DMS 273 (cell line): ENCODE measurements around the gene STEAP1B.
A peak's percentile ranks its signal among the peaks of the same experiment; 100 is the strongest.
"Not testable (repeated sequence)": the region's sequence is repeated elsewhere in the genome, so short reads cannot be mapped to it uniquely, and the experiment has no call there.

Source experiments
- DNase-seq: peaks from one replicate; lab custom pipeline; 2025; ENCODE audit not compliant: unreplicated experiment; lab: John Stamatoyannopoulos, UW

STEAP1B gene

DNA sequence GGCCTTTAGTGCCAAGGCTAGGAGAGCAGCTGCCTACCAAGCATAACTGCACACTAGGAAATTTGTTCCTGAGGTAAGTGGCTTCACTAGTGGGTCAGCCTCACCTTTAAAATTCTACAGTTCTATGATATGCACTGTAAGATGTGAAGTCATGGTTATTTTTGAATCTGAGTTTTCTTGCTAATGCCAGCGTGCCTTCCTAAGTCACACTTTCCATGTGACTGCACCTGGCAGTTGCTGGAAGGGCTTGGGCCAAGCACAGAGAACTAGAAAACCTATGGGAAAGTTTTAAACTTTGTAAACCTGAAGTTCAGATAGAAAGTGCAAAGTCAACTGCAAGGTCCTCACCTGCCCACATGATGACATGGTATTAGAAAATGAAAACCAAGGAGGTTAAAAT, 42.5 kb downstream of the STEAP1B start:
- no peak for DNase-seq

GRCh38 chr7:22454446-22454845, 45.5 kb downstream of the STEAP1B start:
- DNase-seq = no peak

GRCh38 chr7:22452960-22453558, 46.9 kb downstream of the STEAP1B start:
- no peak for DNase-seq

GRCh38 chr7:22452142-22452959, 47.6 kb downstream of the STEAP1B start:
- DNase-seq = peak; percentile 31

- not testable (repeated sequence) for DNase-seq
Measured at GRCh38 chr7:22450013-22450412, 50.0 kb downstream of the STEAP1B start.

DNA sequence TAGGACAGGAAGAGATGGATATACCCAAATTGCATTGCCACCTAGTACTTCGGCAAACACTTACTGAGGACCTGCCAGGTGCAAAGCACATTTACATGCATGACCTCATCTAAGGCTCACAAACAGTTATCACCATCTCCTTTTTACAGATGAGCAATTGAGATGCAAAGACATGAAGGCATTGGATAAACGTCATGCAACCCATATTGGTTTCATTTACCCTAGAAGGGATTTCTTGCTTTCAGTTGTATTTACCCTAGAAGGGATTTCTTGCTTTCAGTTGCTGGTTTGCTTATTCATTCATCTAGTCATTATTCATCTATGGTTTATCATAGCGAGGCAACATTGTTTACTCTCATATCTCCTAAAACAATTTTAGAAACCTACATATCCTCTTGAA, 52.2 kb downstream of the STEAP1B start:
- DNase-seq = no peak

GRCh38 chr7:22447008-22447407, 53.0 kb downstream of the STEAP1B start:
- DNase-seq = no peak

GRCh38 chr7:22445853-22446252, 54.1 kb downstream of the STEAP1B start:
- DNase-seq = no peak

DNA sequence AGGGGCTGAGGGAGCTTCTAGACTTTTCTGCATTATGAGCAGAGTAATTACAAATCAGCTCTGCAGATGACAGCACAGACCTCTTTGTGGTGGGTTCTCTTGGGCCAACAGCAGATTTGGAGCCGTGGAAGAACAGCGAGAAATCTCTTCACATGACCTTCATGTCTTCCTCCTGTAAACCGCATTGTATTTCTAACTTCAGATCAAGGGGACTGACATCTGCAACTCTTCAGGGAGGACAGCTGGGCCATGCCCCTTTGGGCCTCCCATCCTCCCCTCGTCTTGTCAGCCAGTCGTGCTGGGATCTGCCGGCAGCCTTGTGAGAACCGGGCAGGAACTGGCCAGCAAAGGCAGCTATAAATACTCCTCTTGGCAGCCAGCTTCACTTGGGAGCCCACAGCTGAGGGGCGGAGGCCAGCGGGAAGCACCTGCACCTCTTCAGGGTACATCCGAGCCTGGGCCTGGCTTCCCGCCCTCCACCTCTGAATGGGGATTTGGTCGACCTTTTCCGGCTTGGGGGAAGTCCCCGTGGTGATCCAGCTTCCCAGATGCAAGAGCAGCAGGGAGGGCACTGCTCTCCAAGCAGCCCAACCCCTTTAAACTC, 54.7 kb downstream of the STEAP1B start:
- peak; percentile 75 for DNase-seq

- peak; percentile 30 for DNase-seq
Measured at GRCh38 chr7:22444181-22444971, 55.6 kb downstream of the STEAP1B start.

GRCh38 chr7:22443370-22444180, 56.4 kb downstream of the STEAP1B start:
- no peak for DNase-seq

DNA sequence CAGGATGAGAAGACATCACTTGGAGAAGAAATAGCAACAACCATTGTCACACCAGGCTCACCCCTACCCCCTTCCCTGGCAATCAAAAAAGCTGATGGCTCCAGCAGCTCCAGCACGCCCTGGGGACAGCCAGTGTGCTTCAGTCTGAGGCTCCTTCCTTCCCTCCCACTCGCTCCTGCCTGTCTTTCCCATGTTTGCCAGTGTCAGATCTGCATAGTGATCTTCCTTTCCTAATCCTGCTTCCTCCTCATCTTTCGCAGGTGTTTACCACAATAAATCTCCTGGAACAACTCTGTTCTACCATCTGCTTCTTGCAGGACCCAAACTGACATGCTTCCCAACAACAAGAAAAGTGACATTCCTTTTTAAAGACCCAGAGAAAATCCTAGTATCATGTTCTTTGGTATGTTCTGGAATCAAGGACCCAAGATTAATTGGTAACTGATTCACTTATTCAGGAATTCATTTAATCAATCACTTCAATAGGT, 57.1 kb downstream of the STEAP1B start:
- DNase-seq = no peak

DNA sequence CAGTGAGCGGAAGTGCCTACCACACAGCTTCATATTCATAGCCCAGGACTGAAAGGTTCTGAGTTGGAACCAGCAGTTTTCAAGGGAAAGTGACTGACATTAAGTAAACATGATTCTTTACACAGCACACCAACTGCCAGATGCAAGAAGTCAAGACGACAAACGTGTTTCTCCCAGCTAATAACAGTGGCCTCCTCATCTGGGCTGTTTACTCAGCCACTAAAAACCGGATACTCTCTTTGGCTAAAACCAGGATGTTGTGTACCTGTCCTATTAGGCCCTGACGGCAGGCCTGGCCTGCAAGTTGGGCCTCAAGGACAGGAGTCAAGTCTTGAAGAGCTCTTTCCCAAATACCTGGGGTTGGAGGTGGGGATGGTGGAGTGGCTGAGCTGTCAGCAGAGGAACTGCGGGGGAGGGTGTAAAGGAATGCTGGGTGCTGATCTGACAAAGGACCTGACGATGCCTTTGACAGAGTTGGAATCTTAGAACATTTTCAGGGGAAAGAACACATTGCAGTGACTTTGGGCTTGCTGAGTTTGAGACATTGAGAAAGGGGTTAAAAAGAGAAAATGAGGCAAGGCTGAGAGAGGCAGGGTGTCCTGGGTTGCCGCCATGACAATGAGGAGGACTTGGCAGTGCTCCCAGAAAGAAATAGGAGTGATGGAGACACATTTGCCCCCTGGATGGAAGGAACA, 57.7 kb downstream of the STEAP1B start:
- no peak for DNase-seq

DNA sequence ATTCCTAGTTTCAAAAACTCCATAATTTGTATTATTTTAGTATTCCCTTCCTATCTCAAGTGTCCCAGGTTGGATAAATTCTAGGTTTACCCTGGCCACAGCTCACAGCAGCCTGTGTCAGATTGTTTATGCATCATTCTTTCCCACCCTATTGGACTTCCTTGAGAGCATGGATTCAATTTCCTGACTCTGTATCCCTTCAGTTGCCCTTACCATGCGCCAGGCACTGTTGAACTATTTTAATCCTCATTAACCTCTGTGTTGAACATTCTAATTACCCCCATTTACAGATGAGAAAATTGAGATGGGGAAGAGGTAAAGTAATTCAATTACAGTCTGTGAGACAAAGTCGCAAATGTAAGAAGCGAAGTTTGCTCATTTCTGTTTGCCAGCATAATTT, 58.8 kb downstream of the STEAP1B start:
- no peak for DNase-seq

DNA sequence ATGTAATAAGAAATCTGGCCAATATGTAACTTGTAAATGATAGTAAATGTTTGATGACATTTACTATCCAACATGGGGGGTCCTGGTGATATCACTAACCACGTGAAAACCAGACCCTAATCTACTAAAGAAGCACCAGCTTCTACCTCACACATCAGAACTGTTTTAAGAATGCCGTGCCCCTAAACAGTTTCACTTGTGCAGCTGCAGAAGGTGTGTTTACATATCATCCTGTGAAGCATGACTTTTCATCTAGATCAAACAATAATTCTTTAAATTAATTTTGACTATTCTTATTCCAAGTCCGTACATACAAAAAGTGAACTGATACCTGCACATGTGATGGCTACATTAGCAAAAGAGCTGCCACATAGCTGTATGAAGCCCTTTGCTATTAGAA, 61.0 kb downstream of the STEAP1B start:
- DNase-seq = no peak

GRCh38 chr7:22436552-22436951, 63.4 kb downstream of the STEAP1B start:
- not testable (repeated sequence) for DNase-seq

GRCh38 chr7:22435720-22436119, 64.3 kb downstream of the STEAP1B start:
- no peak for DNase-seq

DNA sequence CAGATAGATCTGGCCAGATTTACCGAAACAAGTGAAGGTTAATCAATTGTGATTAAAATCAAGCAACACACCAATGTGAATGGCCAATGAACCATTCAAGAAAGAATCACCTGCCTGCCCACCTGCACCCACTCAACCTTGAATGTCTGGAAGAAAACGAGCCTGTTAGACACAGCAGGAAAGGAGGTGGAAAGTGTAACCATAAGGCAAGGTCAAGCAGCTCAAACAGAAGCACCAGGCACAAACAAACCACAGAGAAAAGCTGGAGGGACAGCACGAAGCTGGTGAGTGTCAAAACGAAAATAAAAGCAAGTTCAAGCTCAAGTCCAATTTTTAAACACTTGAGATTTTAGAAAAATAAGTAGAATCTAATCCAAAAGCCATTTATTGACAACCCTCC, 64.9 kb downstream of the STEAP1B start:
- no peak for DNase-seq

- peak; percentile 54 for DNase-seq
Measured at GRCh38 chr7:22433710-22434460, 66.1 kb downstream of the STEAP1B start.
